CD4-positive, alpha-beta T cell treated with Interleukin-17A for 1 hour (primary cell): ENCODE measurements around the gene CLEC14A.

Source experiments
- DNase-seq: peaks from one replicate; pipeline ENCODE4 v3.0.0-alpha.2; 2020

The CLEC14A gene

GRCh38 chr14:38248321-38249028 lies 7.4 kb downstream of the CLEC14A start:
- DNase-seq, result no peak

- DNase-seq, result no peak
These were observed 12.1 kb downstream of the CLEC14A start for GRCh38 chr14:38243696-38244240.

GRCh38 chr14:38238878-38239277 lies 17.0 kb downstream of the CLEC14A start:
- DNase-seq, result no peak

- DNase-seq, result no peak
These were observed 17.6 kb downstream of the CLEC14A start for GRCh38 chr14:38238332-38238731.

GRCh38 chr14:38233218-38233617 lies 22.7 kb downstream of the CLEC14A start:
- no peak for DNase-seq

- DNase-seq, result no peak
These were observed 29.5 kb downstream of the CLEC14A start for GRCh38 chr14:38226366-38226765.

GRCh38 chr14:38225946-38226345 lies 29.9 kb downstream of the CLEC14A start:
- DNase-seq, result no peak

- DNase-seq, result no peak
These were observed 31.6 kb downstream of the CLEC14A start for GRCh38 chr14:38224338-38224737.

- DNase-seq, result no peak
These were observed 34.8 kb downstream of the CLEC14A start for GRCh38 chr14:38221077-38221476.

- no peak for DNase-seq
These were observed 38.3 kb downstream of the CLEC14A start for GRCh38 chr14:38217553-38217952.

GRCh38 chr14:38213001-38213400 lies 42.9 kb downstream of the CLEC14A start:
- DNase-seq, result no peak

GRCh38 chr14:38212111-38212510 lies 43.8 kb downstream of the CLEC14A start:
- no peak for DNase-seq

- no peak for DNase-seq
These were observed 44.6 kb downstream of the CLEC14A start for GRCh38 chr14:38211255-38211735.

- no peak for DNase-seq
These were observed 45.2 kb downstream of the CLEC14A start for GRCh38 chr14:38210587-38211216.

GRCh38 chr14:38209572-38210557 lies 46.0 kb downstream of the CLEC14A start:
- no peak for DNase-seq

- no peak for DNase-seq
These were observed 47.0 kb downstream of the CLEC14A start for GRCh38 chr14:38208618-38209562.

- DNase-seq, result no peak
These were observed 47.9 kb downstream of the CLEC14A start, which contains the start of gene SSTR1 for GRCh38 chr14:38207736-38208617. SSTR1 (plus strand) TSS chr14:38207904; CDS start chr14:38209390, 1,486 bp downstream.

- DNase-seq, result no peak
These were observed 48.5 kb downstream of the CLEC14A start for GRCh38 chr14:38207377-38207735.

- no peak for DNase-seq
These were observed 49.1 kb downstream of the CLEC14A start for GRCh38 chr14:38206689-38207376.
